HG03520 (cell line): ENCODE data around the gene CASP7.

Source experiments
- ATAC-seq: cut with Tn5 transposase; IDR thresholded peaks from one replicate; pipeline ENCODE4 v1.9.1; 2021; ENCODE audit warnings: mild to moderate bottlenecking, moderate library complexity; ENCODE audit not compliant: unreplicated experiment

The CASP7 gene

DNA sequence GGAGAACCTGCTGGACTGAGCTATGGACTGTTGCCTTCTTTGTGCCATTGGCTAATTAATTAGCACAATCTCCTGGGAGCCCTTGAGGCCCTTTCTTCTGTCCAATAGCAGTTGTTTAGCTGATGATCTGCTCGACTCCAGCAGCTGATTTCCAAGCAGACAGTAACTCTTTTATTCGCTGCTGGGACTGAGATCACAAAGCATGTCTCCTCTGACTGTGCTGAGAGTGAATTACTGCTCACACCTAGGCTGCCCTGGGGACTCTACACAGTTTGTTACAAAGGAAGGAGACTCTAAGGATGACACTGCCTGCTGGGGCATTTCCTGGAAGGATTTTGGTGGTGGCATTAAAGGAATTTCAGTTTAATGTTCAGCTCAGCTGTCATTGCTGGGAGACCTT is 31.4 kb downstream of the CASP7 start:
- ATAC-seq: no peak

DNA sequence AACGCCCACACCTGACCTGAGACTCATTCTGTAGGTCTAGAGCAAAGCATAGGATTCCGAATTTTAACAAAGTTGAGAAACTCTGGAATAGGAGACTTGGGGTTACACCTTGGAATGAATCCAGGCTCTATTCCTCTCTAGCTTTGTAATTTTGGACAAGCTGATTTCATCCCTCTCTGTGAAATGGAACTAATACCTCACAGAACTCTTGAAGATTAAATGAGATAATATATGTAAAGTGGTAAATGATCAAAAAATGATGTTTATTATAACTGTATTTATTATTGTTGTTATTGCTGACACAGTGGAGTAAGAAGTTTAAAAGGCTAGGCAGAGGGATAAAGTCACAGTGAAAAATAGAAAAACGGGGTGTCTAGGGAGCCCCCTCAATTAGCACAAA is 32.3 kb downstream of the CASP7 start:
- ATAC-seq: no peak

DNA sequence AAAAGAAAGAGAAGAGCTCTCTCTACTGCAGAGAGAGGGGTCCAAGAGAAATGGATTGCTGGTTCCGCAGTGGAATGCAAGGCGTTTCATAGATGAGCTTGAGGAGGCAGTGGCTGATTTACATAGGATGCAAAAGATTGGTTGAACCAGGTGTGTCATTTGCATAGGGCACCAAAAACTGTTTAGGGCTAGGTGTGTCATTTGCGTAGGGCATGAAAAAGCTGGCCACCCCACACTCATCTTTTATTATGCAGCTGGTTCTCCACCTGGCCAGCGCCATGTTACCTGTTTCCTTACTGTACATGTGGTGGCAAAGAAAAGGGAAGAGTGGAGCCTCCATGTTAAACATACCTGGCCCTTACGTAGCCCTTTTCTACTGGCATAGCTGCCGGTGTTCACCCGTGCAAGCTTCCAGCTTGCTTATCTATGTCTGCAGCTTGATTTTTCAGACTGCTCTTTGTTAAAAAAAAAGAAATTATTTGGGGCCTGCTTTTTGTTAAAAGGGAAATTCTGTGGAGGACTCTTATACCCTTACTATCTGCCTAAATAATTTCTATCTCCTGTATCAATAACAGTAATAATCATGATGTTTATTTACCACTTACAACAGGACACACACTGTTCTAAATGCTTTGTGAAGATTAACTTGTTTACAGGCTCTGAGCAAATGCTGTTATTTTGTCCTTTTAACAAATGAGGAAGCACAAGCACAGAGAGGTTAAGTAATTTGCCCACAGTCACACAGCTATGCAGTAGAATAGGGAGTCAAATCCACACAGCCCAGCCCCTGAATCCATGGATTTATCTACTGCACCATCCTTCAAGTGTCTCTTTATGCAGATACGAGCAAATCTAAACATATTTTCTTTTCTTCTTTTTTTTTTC is 33.3 kb downstream of the CASP7 start:
- ATAC-seq: no peak

DNA sequence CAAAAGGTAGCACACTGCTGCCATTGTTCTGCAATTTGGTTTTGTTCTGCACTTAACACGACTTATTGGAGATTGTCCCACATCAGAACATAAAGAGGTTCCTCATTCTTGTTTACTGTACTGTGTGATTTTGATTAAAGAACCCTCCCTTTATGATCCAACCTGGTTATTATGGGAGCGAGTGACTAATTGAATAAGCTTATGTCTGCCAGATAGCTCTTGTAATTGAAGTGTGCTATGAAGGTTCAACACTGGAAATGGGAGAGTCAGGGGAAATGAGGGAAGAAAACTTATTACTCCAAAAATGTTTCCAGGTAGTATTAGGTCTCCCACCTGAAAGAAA is 33.9 kb downstream of the CASP7 start:
- ATAC-seq: no peak

DNA sequence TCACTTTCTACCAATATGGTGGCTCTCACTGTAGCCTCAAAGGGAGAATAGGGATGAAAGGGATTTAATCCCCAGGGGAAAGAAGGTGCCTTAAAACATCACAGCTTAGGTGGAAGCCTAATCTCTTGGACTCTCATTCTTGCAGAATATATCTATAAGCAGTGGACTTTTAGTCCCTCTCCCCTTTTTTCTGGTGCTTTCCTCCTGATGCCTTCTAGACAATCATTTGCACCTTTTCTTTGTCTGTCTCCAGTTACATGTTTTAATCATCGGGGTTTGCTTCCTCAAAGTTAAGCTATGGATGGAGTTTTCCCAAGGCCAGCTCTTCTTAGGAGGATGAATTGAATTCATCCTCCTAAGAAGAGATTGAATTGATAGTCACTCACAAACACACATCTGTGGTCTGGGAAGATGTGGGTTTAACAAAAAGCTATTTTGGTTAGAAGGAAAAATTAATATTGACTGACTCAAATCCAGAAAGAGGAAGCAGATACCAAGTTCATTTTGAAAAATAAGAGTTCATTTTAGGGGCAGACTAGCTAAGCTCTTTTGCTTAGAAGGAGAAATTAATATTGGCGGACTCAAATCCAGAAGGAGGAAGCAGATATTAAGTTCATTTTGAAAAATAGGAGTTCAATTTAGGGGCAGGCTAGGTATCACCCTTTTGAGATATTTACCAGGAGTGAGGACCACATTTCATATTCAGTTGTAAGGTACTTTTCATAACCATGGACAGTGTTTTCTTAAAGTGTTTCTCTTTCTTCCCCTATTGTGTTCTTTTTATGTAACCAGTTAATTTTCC is 36.6 kb downstream of the CASP7 start:
- no peak for ATAC-seq

DNA sequence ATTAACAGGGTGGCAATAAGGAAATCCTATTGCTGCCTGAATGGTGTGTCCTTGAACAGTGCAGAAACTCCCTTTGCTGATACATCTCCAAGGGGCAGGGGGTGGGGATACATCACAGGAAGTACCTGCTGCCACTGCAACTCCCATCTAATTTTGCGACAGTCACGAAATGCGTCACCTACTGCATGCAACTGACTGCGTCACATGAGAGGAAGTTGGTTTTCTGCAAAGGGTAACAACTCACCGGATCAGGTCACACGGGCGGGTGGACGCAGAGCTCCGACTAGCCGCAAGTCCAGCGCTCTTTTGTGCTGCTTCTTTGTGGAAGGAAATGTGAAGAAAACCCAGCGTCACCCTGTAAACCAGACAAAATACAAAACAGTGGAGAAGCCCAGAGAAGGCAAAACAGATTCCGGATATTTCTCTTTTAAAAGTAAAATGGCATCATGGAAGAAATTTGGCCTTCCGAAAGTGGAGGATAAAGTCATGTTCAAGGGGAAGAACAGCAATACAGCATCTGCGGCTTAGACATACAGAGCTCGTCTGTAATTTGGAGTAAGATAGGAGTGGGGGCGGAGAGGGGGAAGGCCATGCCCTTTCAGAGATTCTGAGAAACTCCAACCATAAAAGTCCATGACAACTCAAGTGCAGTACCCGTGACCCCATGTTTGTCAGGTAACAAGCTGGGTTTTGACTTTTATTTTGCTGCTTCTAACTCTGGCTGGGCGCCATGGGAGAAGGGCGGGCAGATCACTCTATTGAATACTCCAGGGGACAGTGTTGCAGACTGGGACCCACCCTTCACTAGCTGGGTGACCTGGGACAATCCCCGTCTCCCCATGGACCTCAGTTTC is 39.5 kb downstream of the CASP7 start:
- no peak for ATAC-seq

DNA sequence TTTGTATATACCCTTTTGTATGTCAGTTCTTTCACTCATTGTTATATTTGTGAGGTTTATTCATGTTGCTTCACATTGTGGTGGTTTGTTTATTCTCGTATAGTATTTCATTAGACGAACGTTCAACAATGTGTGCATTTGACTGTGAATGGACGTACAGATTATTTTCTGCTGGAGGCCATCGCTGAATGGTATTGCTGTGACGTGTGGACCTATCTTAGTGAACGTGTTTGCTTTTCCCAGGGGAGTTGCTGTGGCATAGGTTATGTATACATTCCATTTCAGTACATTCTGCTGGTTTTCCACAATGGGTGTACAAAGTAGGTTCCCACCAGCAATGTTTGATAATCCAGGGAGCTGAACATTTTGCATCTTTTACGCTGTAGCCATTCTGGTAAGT is 40.7 kb downstream of the CASP7 start:
- ATAC-seq: no peak

DNA sequence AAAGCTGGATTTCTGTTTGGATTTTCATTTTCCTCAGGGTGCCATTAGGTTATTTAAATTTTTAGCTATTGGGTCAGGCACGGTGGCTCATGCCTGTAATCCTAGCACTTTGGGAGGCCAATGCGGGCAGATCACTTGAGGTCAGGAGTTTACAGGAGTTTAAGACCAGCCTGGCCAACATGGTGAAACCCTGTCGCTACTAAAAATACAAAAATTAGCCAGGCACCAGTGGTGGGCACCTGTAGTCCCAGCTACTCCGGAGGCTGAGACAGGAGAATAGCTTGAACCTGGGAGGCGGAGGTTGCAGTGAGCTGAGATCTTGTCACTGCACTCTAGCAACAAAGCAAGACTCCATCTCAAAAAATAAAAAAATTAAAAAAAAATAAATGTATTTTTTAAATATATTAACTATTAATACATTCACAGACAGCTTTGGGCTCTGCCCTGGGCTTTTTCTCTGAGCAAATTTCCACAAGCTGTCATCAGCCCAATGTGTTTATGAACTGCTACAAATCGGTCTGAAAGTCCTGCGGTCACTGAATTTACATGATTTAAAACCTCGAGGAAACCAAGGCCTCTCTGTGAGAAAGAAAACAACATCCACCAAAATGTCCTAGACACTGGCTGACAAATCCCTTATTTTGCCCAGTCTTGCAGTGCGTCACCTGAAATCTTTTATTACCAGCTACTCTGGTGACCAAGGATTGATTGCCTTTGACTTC is 52.6 kb downstream of the CASP7 start:
- ATAC-seq: no peak

DNA sequence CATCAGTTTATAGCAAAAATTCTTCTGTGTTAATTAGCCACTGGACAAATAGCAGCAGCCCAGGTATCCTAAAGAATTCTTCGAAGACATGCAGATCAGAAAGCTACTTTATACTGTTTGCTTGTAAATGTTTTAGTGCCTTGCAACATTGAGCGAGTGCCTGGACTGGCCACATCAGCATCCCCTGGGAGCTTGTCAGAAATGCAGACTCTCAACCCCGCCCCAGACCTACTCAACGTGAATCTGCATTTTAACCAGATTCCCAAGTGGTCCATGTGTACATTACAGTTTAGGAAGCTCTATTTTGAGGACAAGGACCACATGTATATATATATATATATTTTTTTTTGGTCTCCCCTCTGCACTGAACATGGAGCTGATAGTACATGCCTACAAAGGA is 53.3 kb downstream of the CASP7 start:
- ATAC-seq: no peak

DNA sequence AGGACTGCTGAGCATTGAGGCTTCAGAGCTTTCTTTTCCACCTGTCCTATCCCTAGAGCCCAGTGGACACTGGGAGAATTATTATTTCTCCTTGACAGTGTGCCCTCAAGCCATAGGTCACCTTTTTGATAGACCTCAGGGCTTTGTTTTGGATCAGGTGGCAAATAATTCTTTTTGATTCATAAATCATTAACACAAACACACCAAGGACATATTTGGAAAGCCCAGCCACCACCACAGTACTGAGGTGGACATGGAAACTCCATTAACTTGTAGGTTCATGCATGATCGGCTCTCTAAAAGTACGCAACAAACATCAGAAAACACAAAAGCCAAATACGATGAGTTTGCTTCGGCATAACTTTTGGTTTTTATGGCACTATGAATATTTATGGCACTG is 53.9 kb downstream of the CASP7 start:
- no peak for ATAC-seq

DNA sequence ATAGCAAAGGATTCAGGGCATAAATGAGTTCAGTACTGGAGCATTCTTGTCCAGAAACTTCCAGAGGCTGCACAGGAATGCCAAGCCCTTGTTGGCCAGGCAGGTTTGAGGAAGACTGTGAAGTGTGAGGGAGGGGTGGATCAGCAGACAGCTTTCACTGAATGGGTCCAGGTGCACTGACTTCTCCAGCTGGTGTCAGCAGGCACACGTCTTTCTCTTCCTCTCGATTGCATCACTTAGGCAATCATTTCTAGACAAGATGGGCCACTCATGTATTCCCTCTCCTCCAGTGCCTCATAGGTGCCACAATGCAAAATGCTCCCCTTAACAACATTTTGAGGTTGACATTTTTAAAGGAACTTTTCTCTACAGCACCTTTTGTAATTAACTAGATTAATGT is 56.2 kb downstream of the CASP7 start:
- ATAC-seq: no peak

DNA sequence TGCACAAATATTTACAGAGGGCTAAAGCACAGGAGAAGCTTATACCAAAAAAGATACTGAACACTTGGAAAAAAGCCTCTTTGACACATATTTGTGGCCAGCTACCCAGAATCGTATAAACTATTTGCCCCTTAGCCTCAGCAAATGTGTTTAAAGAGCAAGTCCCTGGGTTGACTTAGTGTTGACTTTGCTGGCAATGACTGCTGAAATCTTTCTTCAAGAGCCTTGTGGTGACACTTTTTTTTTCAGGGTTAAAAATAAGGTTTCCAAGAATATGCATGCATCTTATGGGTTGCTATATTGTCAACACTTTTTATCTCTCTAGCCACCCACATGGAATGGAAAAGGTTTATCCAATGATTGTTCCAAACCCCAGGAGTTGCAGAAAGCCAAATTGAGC is 56.9 kb downstream of the CASP7 start:
- no peak for ATAC-seq

DNA sequence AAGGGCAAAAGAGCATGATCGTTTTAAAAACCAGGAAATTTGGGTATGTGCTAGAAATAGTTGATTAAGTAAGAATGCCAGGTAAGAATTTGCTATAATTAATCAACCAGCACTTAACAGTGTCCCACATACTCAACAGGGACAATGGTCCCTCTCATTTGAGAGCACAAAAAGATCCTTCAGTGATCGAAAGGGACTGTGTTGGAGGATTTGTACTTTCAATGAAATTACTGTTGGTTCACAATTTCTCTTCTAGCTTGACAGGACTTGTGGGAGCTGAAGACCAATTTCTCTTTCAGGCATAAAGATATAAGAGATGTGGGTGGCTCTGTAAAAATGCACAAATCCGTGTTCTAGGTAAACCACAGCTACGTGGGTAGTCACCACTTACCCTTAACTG is 59.3 kb downstream of the CASP7 start:
- ATAC-seq: no peak

DNA sequence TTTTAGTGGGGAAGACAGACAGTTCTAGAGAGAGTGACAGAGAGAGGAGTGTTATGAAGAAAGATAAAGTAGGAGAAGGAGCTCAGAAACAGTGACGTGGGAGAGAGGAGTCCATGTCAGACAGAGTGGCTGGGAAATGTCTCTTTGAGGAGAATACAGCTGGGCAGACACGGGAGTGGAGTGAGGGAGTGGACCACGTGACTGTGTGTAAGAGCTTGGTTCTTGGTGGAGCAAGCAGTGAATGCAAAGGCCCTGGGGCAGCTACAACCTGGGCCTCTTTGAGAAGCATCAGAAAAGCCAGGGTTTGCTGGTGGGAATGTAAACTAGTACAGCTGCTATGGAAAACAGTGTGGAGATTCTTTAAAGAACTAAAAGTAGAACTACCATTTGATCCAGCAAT is 59.9 kb downstream of the CASP7 start:
- ATAC-seq: no peak

DNA sequence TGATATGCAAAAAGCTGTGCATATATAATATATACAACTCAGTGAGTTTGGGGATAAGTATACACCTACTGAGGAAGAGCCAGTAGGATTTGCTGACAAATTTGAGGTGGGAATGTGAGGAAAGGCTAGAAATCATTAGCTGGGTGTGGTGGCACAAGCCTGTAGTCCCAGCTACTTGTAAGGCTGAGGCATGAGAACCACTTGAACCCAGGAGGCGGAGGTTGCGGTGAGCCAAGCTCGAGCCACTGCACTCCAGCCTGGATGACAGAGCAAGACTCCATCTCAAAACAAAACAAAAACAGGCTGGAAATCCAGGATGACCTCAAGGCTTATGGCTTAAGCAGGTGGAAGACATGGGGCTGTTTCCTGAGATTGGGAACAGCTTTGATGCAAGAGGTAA is 61.1 kb downstream of the CASP7 start:
- ATAC-seq: no peak

DNA sequence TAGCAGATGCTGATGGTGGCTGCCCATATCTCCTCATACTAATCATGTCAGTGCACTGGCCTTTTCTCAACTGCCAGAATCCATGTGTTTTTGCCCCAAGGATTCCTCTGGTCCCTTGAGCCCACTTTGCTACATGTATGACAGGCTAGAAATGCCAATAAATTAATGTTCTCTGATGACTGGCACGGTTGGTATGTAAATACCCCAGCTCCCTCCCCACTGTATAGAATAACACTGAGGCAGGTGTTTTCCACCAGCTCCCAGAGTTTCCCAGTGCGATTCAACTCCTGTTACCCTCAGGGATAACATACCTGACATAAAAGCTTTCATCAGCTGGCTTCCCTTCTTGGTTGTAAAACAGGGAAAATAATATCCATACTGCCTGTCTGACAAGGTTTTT is 62.8 kb downstream of the CASP7 start:
- ATAC-seq: no peak

DNA sequence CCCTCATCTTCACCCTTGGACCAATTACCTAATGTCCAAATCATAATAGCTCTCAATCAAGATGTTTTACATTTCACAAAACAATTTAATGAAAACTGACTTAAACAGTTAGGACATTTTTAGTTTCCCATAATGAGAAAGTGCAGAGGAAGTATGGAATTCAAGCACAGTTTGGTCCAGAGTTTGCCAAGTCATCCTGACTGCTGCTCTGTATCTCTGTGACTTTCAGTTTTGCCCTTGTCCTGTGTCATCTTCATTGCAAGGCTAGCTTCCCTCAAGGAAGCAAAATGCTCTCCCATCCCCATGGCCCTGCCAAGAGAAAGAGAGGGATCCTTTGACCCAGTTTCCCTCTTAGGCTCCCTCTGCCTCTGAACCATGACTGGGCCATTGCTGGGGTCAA is 63.9 kb downstream of the CASP7 start:
- ATAC-seq: no peak

DNA sequence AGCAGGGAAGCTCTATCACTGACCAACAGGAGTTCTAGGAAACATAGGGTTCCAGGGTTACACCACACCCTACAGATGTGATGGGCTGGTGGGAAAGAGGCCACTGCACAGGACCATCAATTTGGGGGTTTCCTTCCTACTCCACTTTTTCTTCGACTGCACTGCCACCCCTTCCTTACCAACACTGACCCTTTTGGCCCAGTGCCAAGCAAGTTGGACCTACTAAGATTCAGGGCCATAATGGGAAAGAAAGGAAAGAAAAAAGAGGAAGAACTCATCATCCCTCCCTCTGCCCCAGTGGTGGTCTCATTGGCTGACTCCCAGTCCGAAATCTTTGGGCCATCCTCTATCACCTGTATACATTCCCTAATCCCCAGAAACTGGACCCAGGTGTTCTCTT is 65.7 kb downstream of the CASP7 start:
- no peak for ATAC-seq

DNA sequence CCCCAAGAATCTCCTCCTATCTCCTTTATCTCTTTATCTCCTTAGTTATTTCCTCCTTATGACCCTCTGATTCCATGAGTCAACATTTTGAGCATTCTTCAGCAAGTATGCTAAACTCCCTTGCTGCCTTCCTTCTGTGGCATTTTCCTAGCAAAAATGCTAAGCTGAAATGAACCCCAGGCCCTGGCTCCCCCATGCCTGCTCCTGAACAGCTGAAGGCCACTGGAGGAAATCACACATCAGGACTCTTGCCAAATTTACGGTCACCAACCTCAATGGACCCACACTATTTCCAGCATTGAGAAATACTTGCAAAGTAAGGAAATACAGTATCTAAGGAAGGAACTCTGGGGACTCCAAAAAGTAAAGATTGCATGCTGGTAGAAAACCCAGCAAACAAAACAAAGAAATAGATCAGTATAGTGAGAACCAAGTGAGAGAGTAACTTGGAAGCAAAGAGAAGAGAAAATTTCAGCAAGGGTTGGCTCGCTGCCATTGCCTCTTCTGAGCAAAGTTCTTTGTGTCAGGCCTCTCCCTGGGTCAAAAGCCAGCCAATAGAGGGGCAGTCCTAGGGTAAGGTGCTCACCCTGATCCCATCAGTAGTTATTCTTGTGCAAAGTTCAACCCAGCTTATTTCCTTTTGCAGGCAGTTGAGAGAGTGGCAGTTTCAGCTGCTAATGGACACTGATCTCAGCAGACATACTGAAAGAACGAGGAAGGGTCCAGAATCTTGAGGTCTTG is 66.7 kb downstream of the CASP7 start:
- no peak for ATAC-seq

DNA sequence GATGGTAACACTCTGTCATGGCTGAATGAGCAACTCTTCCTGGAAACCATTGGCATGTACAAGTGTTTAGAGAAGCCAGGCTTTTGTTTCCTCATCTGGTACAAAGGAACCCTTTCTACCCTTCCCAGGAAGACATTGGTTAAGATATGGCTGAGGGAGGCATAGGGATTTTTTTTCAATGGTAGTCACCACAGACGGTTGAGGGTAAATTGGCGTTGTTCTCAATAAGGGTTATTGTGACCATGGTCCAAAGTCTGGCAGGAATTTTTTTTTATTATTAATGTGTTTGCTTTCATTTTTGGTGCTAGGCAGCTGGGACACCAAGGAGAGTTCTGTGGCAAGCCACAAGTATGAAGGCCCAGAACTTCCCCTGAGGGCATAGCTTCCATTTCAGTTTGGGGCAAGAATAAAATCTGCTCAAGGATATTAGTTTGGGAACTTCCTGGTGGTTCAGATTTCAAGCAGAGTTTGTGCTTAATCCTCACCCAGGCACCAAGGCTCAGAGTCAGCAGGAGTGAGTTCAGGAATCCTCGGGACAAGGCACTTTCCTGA is 71.5 kb downstream of the CASP7 start, which contains the start of gene PLEKHS1:
Gene PLEKHS1, plus strand, starts transcription at position 502 of the 552 bp plus-strand sequence. CDS start 3,596 bp downstream, outside the sequence.
- ATAC-seq: no peak
